GM21825 (cell line): ENCODE measurements around the gene KCND1.
A peak's percentile ranks its signal among the peaks of the same experiment; 100 is the strongest.

Source experiments
- ATAC-seq: cut with Tn5 transposase; IDR thresholded peaks from one replicate; pipeline ENCODE4 v1.9.1; 2021; ENCODE audit warnings: mild to moderate bottlenecking, moderate library complexity; ENCODE audit not compliant: unreplicated experiment

KCND1 gene

DNA sequence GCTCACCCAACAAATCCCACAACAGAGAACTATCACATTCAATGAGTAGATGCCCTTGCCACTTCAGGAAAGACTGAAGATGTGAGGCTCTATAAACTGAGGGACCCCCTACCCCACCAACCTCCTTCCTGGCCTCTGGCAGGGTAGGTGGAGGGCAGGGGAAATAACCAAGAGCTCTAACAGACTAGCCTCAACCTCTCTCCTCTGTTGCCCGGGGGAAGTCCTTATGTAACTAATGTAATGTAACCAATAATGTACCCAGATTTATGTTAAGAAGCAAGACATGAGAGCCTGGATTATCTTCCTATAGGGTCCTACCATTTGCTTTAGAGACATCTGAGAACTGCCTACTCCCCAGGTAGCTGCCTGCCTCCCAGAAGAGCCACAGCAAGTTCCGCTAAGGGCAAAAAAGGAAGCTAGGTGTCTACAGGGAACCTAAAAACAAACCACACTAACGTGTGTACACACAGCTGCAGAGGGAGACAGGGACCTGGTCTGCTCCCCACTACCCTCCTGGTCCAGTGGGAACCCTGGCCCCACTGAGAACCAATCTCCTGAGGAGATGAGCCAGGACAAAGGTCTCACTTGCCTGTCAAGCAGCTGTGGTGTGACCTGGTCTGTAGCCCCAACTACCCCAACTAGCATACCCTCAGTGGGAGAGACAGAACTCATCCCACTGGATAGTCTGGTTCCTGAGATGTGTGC lies 32.0 kb downstream of the KCND1 start:
- ATAC-seq: no peak

DNA sequence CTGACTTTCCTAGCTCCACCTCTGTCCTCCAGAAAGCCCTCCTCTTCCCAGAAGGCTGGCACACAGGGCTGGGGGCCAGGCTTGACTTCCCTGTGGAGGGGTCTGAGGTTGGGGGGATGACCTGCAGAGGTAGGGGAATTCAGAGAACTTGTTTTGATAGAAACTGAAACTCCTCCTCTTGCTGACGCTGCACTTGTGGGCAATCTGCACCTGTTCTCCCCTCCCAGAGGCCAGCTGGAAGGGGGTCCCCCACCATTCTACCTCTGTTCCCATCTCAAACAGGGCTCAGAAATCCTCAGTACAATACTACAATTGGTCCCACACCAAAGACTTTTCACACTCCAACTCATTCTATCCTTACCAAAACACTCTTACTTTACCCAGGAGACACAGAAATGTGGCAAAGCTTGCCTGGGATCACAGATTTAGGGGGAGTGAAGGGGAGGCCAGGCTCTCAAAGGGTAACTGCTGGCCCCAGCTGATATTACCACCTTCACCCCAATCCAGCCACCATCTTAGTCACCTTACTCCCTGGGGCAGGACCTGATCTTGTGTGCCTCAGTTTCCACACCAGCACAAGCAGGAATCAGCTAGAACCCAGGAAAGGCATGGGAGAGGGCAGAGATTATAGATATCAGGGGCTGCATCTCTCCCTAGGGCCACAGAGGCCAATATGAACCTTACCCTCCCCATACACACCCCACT lies 32.8 kb downstream of the KCND1 start:
- peak; percentile 51 for ATAC-seq

DNA sequence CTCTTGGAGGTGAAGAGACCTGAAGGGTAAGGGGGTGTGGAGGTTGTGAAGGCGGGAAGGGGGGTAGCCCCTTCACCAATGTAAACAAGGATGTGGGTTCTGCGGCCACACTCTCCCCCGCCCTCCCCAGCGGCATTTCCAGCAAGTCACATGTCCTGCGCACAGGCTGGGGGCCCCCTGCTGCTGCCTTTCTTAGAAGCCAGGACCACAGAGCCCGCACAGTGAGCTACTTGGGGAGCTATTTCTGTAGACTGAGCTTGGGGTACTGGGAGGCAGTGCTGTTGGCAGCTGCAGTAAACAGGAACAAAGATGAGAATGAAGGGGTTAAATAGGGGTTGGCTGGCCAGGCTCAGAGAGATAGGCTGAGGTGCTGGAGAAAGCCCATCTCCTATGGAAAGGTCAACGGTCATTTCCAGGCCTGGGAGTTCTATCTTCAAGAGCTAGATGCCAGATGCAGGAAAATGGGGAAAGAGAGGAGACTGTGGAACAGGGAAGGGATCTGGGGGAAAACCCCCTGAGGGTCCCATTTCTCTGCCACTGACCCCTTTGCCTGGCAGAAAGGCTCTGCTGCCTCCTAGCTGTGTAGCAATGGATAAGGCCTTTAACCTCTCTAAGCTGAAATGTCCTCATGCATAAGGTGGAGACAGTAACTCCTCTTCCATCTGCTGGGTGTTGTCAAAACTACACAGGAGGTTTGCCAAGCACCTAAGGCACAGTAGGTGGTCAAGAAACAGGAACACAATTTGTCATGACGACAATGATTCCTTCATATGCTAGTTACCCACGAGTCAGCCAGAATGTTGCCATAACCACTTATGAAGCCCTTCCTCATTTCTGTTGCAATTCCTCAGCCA lies 34.4 kb downstream of the KCND1 start:
- peak; percentile 51 for ATAC-seq

DNA sequence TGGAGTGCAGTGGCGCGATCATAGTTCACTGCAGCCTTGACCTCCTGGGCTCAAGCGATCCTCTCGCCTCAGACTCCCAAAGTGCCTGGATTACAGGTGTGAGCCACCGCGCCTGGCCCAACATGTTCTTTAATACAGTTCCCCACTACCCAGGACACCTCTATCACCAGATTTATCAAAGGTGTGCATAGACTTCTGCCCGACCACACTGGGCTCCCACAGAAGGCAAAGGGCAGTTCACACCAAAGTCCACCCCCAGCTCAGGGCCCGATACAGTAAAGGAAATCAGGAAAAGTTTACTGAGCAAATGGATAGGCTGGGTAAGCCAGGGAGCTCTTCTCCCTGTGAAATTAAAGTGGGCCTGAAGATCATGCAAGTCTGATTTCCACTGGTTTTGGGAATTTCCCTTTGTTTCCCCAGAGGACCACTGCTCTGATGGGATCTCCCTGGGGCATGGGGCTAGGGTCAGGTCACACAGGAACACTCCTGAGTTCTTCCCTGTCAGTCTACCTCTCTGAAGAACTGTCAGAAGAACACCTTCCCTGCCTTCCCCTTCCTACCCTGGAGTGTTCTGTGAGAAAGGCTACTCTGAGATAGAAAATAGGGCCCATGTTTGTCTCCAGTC lies 35.1 kb downstream of the KCND1 start:
- ATAC-seq: peak; percentile 2

DNA sequence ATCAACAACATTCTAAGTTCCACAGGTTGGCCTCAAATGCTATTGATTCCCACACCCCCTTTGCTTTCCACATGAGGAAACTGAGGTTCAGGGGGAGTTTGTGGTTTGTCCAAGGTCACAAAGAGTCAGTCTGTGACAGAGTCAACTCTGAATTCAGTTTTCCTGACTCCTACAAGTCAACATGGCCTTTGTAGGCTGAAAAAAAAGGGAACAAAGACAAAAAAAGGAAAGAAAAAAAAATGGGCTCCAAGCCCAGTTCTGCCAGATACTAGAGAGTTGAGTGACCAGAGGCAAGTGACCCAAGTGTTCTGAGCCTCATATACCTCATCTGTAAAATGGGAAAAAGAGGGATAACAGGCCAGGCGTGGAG lies 36.4 kb downstream of the KCND1 start:
- no peak for ATAC-seq

DNA sequence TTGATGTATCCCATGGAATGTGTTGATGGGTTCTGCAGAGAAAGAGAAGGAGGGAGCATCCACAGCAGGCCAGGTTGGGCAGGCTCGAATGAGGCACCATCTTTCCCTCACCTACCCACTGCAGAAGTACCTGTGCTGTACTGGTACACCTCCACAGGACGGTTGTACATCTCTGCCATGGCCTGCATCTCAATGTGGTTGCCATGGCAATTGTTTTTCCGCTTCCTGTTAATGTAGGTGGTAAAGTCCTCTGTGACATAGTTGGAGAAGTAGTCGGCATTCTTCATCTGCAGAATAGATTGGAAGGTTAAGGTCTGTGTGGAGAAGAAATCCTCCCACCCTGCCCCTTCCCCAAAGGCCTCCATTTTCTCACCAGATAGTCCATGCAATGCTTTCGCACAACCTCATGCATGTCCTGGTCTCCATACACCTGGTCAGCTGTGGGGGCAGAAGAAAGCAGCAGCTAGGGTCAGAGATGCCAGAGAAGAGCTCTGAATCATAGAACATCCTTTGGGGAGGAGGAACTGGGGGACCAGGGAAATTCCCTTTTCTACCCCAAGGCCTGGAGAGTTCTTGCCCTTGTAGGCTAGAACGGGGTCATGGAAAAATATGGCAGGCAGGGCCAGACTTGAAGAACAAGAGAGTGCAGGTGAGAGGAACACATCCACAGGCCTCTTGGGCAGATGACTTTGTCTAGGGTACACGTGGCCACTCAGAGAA lies 36.9 kb downstream of the KCND1 start:
- no peak for ATAC-seq

DNA sequence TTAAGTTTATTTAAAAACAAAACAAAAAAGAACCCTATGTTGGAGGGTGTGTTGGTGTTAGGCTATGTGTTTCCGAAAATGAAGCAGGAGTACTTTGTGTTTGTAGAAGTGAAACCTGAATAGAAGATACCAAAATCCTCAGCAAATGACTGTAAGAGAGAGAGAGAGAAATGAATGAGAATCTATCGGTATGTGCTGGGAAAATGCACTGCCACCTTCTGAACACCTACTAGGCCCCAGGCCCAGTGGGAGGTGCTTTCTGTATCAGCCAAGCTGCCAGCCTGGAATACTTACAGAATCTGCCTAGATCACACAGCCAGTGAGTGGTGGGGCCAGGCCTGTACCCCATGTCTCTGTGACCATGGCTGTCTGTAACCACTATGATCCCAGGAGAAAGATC lies 37.9 kb downstream of the KCND1 start:
- no peak for ATAC-seq

DNA sequence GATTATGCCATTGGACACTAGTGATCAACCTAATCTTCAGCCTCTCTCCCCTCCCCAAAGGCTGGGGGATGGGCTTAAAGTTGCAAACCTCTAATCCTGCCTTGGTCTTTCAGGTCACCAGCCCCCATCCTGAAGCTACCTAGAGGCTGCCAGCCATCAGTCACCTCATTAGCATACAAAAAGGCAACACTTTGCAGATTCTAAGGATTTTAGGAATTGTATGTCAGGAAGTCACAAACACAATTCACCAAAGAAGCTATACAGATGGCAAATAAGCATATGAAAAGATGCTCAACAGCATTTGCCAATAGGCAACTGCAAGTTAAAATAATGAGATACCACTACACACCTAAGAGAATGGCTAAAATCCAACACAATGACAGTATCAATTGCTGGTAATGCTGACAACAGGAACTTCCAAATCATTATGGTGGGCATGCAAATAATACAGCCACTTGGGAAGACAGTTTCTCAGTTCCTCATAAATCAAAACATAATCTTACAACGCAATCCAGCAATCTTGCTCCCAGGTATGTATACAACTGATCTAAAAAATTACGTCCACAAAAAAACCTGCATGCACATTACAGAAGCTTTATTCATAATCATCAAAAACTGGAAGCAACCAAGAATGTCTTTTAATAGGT lies 43.8 kb downstream of the KCND1 start:
- ATAC-seq: no peak

DNA sequence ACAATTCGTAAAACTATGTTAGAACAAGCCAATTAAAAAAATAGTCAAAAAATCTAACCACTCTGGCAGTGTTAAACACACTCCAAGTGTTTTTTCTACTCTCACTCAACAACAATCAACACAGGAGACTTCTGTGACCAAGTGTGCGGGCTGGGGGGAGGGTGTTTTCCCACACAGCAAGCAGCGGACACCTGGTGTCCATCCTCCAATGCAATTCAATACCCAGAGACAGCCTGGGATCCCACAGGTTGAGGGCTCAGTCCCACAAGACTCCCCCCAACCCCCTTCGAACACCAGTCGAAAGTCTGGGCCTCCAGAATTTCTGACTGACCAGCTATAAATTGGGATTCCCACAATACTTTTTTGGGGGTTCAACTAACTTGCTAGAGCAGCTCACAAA lies 44.5 kb downstream of the KCND1 start:
- ATAC-seq: no peak

DNA sequence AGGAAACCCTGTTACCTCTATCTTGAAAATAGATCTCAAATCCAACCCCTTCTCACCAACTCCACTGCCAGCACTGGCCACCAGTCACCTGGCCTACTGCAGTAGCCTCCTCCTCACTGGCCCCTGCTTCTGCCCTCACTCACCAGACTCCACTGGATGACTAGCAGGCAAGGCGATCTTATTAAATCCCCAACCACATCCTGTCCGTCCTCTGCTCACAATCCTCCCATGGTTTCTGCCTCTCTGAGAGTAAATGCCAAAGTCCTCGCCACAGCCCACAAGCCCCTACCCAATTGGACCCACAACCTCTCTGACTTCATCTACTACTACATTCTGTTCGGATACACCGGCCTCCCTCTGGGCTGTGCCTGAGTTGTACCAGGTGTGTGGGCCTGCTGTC lies 47.4 kb downstream of the KCND1 start:
- ATAC-seq: no peak

DNA sequence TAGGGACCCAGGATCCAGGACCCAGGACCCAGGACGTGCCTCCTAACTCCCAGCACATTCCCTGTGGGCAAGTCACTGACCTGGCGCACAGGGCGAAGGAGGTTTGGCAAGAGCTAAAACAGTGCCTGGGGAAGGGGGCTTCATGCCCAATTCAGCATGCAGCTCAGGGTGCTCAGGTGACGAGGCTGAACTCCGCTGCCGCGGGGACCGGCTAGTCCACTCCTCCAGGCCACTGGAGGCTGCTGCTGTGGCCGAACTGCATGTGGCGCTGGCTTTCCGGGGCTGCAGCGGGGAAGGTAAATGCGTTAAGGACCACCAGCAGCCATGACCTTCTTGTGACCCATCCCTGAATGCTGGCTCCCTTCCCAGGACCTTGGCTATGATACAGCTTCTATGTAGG lies 47.9 kb downstream of the KCND1 start:
- ATAC-seq: no peak

DNA sequence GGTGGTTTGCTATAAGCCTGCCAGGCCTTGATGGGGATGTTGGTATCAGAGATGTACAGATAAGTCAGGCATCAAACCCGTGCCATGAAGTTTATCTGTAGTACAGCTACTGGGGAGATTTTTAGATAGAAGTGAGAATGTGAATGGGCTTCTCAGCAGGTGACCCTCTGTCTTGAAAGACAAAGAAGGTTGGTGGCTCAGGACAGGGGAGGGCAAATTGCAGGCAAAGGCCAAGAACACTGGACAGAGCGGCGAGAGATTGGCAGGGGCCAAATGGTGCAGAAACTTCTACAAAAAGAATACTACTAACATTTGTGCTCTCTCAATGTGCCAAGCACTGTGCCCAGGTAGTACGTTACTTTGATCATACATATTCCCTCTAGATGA lies 50.9 kb downstream of the KCND1 start:
- no peak for ATAC-seq

DNA sequence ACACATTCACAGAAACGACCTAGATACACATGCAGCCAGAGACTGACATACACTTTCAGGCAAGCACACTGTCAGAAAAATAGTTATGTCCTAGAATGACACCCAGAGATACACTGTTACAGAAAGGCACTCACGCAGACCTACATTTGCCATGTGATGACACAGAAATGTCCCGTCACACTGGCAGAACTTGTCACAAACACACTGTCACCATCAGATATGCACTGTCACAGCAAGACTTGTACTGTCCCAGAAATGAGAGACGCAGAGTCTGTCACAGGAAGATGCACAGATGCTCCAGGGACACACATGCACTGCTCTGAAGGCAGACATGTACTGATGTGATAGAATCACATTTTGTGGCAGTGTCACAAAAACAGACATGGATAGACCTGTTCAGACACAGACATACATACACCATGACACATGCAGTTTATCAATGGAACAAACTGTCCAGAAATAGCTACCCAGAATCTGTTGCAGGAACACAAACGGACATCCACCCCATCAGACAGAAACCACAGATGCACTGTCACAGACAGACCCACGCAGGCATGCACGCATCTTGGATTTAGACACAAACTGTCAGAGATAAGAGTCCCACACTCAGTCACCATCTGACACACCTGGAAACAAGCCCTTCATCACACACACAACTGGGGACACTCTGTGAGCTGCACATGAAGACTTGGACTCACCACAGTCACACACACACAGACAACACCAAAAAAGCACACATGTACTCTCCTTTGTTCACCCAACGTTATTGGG lies 51.5 kb downstream of the KCND1 start:
- ATAC-seq: no peak

DNA sequence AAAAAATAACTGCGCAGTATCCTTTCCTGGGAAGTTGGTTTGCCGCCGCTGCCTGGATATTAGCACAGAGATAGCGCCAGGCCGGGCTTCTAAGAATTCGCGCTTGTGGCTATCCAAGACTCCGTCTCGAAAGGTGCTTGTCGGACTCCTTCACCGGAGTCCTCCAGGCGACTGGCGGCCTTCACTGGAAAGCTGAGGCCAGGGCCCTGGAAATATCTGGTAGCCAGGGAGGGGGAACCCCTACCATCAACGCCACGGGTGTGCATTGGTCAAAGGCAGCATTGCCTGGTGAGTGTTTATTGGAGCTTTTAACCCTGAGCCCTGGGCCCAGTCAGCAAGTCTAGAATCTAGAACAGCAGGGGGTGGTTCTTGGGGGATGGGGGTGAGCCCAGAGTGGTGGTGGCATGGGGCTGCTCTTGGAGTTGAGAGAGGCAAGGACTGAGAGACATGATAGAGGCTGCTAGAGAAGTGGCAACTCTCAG lies 52.2 kb downstream of the KCND1 start:
- no peak for ATAC-seq

DNA sequence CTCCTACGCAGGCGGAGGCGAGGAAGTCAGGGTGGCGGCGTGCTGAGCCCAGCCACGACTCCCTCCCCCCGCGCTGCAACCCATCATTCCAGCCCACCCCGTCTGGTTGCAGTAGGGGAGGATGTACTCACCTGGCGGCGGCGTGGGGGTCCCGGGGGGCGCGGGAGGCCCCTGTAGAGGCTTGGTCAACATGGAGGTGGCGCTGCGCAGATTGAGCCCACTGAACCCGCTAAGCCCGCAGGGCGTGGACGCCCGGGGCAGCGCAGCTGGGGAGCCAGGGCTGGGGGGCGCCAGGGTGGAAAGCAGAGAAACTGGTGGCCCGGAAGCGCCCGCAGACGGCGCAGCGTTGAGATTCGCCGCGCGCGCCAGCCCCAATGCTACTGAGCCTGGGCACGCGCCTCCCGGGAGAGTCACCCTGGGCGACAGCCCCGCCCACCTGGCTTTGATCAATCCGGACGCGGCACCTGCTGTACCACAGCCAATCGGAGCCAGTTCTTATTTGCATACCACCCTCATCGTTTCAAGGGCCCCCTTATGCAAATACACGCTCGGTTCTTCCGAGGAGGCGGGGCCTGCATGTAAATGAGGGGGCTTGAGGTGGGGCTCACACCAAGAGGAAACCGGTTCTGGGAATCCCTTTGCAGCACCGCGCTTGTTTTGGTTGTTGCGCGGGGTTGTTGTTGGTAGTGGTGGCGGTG lies 52.9 kb downstream of the KCND1 start, which contains the start of gene PIM2:
TSS of gene PIM2 (minus strand) at position 382 of the 698 bp plus-strand sequence. CDS start at position 192, 190 bp downstream.
- peak; percentile 63 for ATAC-seq

DNA sequence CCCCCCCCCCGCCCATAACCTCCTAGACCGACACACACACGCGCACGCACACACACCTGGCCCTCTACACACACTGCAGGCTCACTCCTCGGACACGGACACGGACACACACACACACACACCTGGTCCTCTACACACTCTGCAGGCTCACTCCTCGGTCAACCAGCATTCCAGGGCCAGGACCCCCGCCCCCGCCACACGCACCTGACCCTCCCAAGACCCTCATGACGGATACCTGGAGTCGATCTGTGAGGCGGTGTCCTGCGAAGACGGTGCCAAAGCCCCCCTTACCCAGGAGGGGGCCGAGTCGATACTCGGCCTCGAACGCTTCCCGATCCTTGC lies 53.4 kb downstream of the KCND1 start:
- no peak for ATAC-seq

DNA sequence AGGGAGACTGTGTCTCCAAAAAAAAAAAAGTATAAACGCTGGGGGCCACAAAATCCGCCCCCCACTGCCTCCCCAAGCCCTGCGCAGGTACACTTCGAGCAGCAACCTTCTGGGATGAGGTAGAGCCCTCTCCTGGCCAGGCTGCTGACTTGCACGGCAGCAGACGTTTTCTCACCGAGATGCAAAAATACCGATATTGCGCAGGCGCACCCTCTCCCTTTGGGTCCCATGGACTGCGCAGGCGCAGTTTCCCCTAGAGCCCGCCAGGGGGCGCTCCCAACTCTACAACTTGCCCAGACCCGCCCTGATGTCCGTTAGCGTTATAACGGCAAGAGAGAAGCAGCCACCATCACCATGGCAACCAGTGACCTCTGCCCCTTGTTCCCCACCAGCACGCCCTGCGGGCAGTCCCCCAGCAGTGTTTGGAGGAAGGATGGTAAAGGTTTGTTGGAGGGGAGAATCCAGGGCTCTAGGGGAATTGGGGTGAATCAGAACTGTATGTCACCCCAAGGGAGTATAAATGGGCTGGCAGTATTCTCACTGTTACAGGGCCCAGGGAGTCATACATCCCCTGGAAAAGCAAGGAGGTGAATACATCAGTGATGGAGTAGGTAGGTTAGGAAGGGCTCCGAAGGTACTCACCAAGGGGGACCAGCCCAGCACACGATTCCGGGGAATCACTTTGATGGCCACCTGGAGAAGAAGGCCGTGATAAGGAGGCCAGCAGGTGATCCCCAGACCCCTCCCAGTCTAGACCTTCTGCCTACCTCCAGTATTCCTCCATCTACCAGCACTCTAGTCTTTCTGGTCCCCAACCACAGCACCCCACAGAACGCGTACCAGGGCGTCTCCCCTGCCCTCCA lies 54.3 kb downstream of the KCND1 start:
- peak; percentile 31 for ATAC-seq
